GM19455 (cell line): Measurements from ENCODE around the gene OAF.

Experiments
- ATAC-seq: cut with Tn5 transposase; IDR thresholded peaks from one replicate; pipeline ENCODE4 v1.9.1; 2021; ENCODE audit not compliant: unreplicated experiment

Gene OAF

GRCh38 chr11:120200677-120201076, 10.2 kb upstream of the OAF start:
- ATAC-seq: no peak

GRCh38 chr11:120201653-120202052, 9.2 kb upstream of the OAF start:
- no peak for ATAC-seq

GRCh38 chr11:120203626-120204025, 7.2 kb upstream of the OAF start:
- ATAC-seq: no peak

GRCh38 chr11:120205596-120206161, 5.2 kb upstream of the OAF start:
- no peak for ATAC-seq

- no peak for ATAC-seq
Observed at GRCh38 chr11:120207512-120207911, 3.3 kb upstream of the OAF start.

GRCh38 chr11:120208001-120208441, 2.8 kb upstream of the OAF start:
- ATAC-seq: no peak

- ATAC-seq: no peak
Observed at GRCh38 chr11:120208777-120209176, 2.1 kb upstream of the OAF start.

- ATAC-seq: no peak
Observed at GRCh38 chr11:120209746-120210625, 846 bp upstream of the OAF start.

GRCh38 chr11:120211522-120212258, 858 bp downstream of the OAF start:
- ATAC-seq: no peak

- ATAC-seq: no peak
Observed at GRCh38 chr11:120212259-120212878, 1.5 kb downstream of the OAF start.

- ATAC-seq: no peak
Observed at GRCh38 chr11:120212926-120213325, 2.1 kb downstream of the OAF start.

- no peak for ATAC-seq
Observed at GRCh38 chr11:120214581-120214980, 3.7 kb downstream of the OAF start.

GRCh38 chr11:120215634-120216033, 4.8 kb downstream of the OAF start:
- ATAC-seq: no peak

GRCh38 chr11:120216426-120217102, 5.7 kb downstream of the OAF start:
- no peak for ATAC-seq

- no peak for ATAC-seq
Observed at GRCh38 chr11:120217526-120217925, 6.7 kb downstream of the OAF start.

- no peak for ATAC-seq
Observed at GRCh38 chr11:120217941-120218694, 7.3 kb downstream of the OAF start.

GRCh38 chr11:120218695-120219033, 7.8 kb downstream of the OAF start:
- ATAC-seq: no peak

- ATAC-seq: no peak
Observed at GRCh38 chr11:120219232-120219937, 8.6 kb downstream of the OAF start.

- no peak for ATAC-seq
Observed at GRCh38 chr11:120219938-120220746, 9.3 kb downstream of the OAF start.
